Measurements from ENCODE around the gene UCP3. TPM values are rescaled to one million over a fixed set of nuclear protein-coding genes. Genes with fewer than 3 reads are reported as not detected.

The UCP3 gene
- total RNA-seq, 1 experiment from 2014 or later = 1.3 TPM

- RAD21 ChIA-PET (ENCODE audit: low non-redundant PET in 1 of 2, low total read pairs in 2 of 2, uncharacterized antibody in 2 of 2, unreplicated experiment in 2 of 2) = no interaction called here
- Histone ChIP-seq H3K27me3 (ENCODE audit: insufficient read depth, low read length) (no peaks in the 10 kb centered on the region), H2AFZ (ENCODE audit: low read depth, low read length, poor library complexity, severe bottlenecking) (no peak overlapping the region), H3K9ac (ENCODE audit: low read length) (no peak overlapping the region), H3K4me3 (replicated peaks in 1 of 2; ENCODE audit: low read depth in 1 of 2, low read length in 2 of 2) (no peak overlapping the region), H3K4me2 (ENCODE audit: low read length) (no peak overlapping the region), H3K9me2 (ENCODE audit: insufficient read depth) (no peaks in the 10 kb centered on the region), H3K79me2 (ENCODE audit: insufficient read depth, low read length) (no peaks in the 10 kb centered on the region), H3K27ac (ENCODE audit: low read depth, low read length) (no peak overlapping the region), H3K36me3 (ENCODE audit: control insufficient read depth in 1 of 2, insufficient read depth in 2 of 2, low read length in 2 of 2) (no peaks in the 10 kb centered on the region; a peak in 1 of 4 replicates), H4K20me1 (ENCODE audit: insufficient read depth) (no peaks in the 10 kb centered on the region), H3K9me3 (ENCODE audit: control insufficient read depth in 1 of 2, insufficient read depth in 1 of 2, low read depth in 1 of 2, low read length in 2 of 2) (no peaks in the 10 kb centered on the region), H3K4me1 (ENCODE audit: control insufficient read depth in 1 of 2, insufficient read depth in 2 of 2, low read length in 2 of 2) (no peaks in the 10 kb centered on the region)
- DNase-seq (ENCODE audit: low read depth, low spot score) = no peak
- TF ChIP-seq TCF7L2 (IDR thresholded peaks at IDR 0.05; ENCODE audit: borderline replicate concordance, extremely low read depth, insufficient read depth, insufficient read length) = no peak
- no peak for TF ChIP-seq CEBPB (IDR thresholded peaks at IDR 0.05; ENCODE audit: low read depth)
- TF ChIP-seq JUND (IDR thresholded peaks at IDR 0.05) = no peak
- no peak for TF ChIP-seq ZFX (IDR thresholded peaks at IDR 0.05)
- TF ChIP-seq FOSL1 (IDR thresholded peaks at IDR 0.05; ENCODE audit: low read depth) = no peak
- TF ChIP-seq EZH2phosphoT487 (IDR thresholded peaks at IDR 0.05; ENCODE audit: borderline replicate concordance) = no peak
- TF ChIP-seq SP1 (IDR thresholded peaks at IDR 0.05; ENCODE audit: low read depth) = no peak
- no TSS peak for BruUV-seq (replicated peaks)
- no peak for ATAC-seq
- CTCF ChIA-PET = no interaction called here
- intact Hi-C loops (cut with micrococcal nuclease) = no loop called here
- POLR2A ChIA-PET = no interaction called here
These were observed 8.7 kb upstream of the UCP3 start for GRCh38 chr11:74017631-74018030.

- POLR2A ChIA-PET = no interaction called here
- Histone ChIP-seq H4K20me1 (ENCODE audit: insufficient read depth) (no peaks in the 10 kb centered on the region), H3K9me3 (ENCODE audit: control insufficient read depth in 1 of 2, insufficient read depth in 1 of 2, low read depth in 1 of 2, low read length in 2 of 2) (no peaks in the 10 kb centered on the region), H3K4me1 (ENCODE audit: control insufficient read depth in 1 of 2, insufficient read depth in 2 of 2, low read length in 2 of 2) (no peaks in the 10 kb centered on the region), H3K4me3 (replicated peaks in 1 of 2; ENCODE audit: low read depth in 1 of 2, low read length in 2 of 2) (no peak overlapping the region), H3K36me3 (ENCODE audit: control insufficient read depth in 1 of 2, insufficient read depth in 2 of 2, low read length in 2 of 2) (no peaks in the 10 kb centered on the region; a peak in 1 of 4 replicates), H2AFZ (ENCODE audit: low read depth, low read length, poor library complexity, severe bottlenecking) (no peak overlapping the region), H3K9me2 (ENCODE audit: insufficient read depth) (no peaks in the 10 kb centered on the region), H3K9ac (ENCODE audit: low read length) (no peak overlapping the region), H3K27me3 (ENCODE audit: insufficient read depth, low read length) (no peaks in the 10 kb centered on the region), H3K4me2 (ENCODE audit: low read length) (no peak overlapping the region), H3K79me2 (ENCODE audit: insufficient read depth, low read length) (no peaks in the 10 kb centered on the region), H3K27ac (ENCODE audit: low read depth, low read length) (no peak overlapping the region)
- no TSS peak for BruUV-seq (replicated peaks)
- CTCF ChIA-PET = no interaction called here
- no peak for TF ChIP-seq YY1 (IDR thresholded peaks at IDR 0.05; ENCODE audit: extremely low read depth, insufficient replicate concordance, low read depth, low read length)
- TF ChIP-seq ZNF274 (IDR thresholded peaks at IDR 0.05; ENCODE audit: low read depth, low read length) = no peak
- TF ChIP-seq EGR1 (IDR thresholded peaks at IDR 0.05; ENCODE audit: low read depth) = no peak
- TF ChIP-seq ZBTB33 (IDR thresholded peaks at IDR 0.05; ENCODE audit: extremely low read depth, insufficient replicate concordance, low read length) = no peak
- no peak for TF ChIP-seq EZH2phosphoT487 (IDR thresholded peaks at IDR 0.05; ENCODE audit: borderline replicate concordance)
- TF ChIP-seq ZFX (IDR thresholded peaks at IDR 0.05) = no peak
- TF ChIP-seq SP1 (IDR thresholded peaks at IDR 0.05; ENCODE audit: low read depth) = no peak
- TF ChIP-seq CBX3 (IDR thresholded peaks at IDR 0.05; ENCODE audit: low read depth) = no peak
- TF ChIP-seq ELF1 (IDR thresholded peaks at IDR 0.05; ENCODE audit: borderline replicate concordance, low read depth) = no peak
- no peak for TF ChIP-seq POLR2A (IDR thresholded peaks at IDR 0.05; ENCODE audit: borderline replicate concordance, extremely low read depth, insufficient read depth, insufficient read length)
- DNase-seq (ENCODE audit: low read depth, low spot score) (no peak), ATAC-seq (no peak)
- RAD21 ChIA-PET (ENCODE audit: low non-redundant PET in 1 of 2, low total read pairs in 2 of 2, uncharacterized antibody in 2 of 2, unreplicated experiment in 2 of 2) = no interaction called here
- intact Hi-C loops (cut with micrococcal nuclease) = no loop called here
These were observed 7.2 kb upstream of the UCP3 start for GRCh38 chr11:74015919-74016684.

Data from HCT116 (cell line).